ENCODE results near the gene PGGHG.

The PGGHG gene

GRCh38 chr11:288478-289397, at the start of gene PGGHG:
Gene PGGHG (plus strand): TSS chr11:289126. CDS start chr11:289817, 691 bp downstream.
- H3K4me3 ChIP-seq (ENCODE audit: low read depth, low read length): peak within 1 kb of the TSS; percentile 59
- no peak for TF ChIP-seq CTCF (IDR thresholded peaks at IDR 0.05; ENCODE audit: low read depth, low read length)

GRCh38 chr11:240315-240714, 48.6 kb upstream of the PGGHG start:
- H3K4me3 ChIP-seq (ENCODE audit: low read depth, low read length): no peak overlapping the region
- TF ChIP-seq CTCF (IDR thresholded peaks at IDR 0.05; ENCODE audit: low read depth, low read length): no peak

DNA sequence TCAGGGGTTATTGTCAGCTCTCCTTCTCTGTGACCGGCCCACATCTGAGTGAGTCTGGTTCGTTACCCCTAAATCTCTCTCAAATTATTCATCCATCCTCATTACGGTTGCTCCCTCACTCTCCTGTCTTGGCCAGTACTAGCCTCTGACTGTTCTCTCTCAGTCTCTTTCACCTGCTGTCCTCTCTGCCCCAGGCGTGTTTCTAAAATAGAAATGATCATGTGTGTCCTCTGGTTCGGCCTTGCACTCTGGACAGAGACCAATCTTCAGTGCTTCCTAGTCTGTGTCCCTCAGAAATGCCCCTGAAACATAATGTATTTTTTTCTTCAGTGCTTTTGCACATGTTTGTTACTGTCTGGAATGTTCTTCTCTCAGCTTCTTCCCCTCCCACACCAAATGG, 47.3 kb upstream of the PGGHG start:
- no peak for TF ChIP-seq CTCF (IDR thresholded peaks at IDR 0.05; ENCODE audit: low read depth, low read length)
- H3K4me3 ChIP-seq (ENCODE audit: low read depth, low read length): no peak overlapping the region

GRCh38 chr11:244376-244775, 44.5 kb upstream of the PGGHG start:
- H3K4me3 ChIP-seq (ENCODE audit: low read depth, low read length): no peak overlapping the region
- no peak for TF ChIP-seq CTCF (IDR thresholded peaks at IDR 0.05; ENCODE audit: low read depth, low read length)

DNA sequence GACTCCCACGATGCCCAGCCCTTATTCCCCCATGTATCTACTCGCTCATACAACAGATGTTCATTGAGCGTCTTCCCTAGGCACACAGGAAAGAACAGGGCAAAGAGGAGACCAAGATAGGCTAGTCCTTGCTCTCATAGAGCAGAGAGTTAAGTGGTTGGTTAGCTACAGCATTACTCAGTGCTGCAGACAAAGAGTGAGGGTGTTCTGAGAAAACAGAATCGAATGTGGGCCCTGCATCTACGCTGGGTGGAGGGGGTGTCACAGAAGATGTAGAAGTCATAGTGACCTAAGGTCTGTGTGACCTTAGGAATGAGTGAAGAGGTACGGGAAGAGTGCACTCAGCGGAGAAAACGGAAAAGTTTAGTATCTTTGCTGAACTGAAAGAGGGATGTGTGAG, 39.9 kb upstream of the PGGHG start:
- no peak for TF ChIP-seq CTCF (IDR thresholded peaks at IDR 0.05; ENCODE audit: low read depth, low read length)

GRCh38 chr11:250274-250673, 38.7 kb upstream of the PGGHG start:
- TF ChIP-seq CTCF (IDR thresholded peaks at IDR 0.05; ENCODE audit: low read depth, low read length): no peak
- H3K4me3 ChIP-seq (ENCODE audit: low read depth, low read length): no peak overlapping the region

More for the DNA sequence above, 39.9 kb upstream of the PGGHG start:
- no peak overlapping the region for H3K4me3 ChIP-seq (ENCODE audit: low read depth, low read length)

DNA sequence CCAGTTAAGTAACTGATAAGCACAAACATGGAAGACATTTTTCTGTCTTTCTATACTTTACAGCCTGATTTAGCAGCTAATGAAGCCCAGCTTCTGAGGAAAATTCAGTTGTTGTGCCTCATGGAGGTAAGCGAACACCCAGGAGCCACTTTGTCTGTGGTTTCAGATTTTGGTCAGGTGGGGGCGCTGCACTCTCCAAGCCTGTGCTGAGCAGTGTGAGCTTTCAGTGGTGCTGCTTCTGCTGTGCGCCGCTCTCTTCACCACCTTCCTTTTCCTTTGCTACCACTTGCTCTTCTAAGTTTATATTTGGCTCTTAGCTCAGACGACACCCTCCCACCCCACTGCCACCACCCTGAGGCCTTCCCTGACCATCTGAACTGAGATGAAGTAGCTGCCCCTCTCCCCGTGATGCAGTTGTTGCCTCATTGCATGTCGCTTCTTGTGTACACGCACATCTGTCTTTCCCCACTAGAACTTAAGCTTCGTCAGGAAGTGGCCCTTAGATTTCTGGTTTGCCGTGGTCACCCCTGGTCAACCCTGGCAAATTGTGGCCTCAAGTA, 38.1 kb upstream of the PGGHG start:
- no peak overlapping the region for H3K4me3 ChIP-seq (ENCODE audit: low read depth, low read length)
- TF ChIP-seq CTCF (IDR thresholded peaks at IDR 0.05; ENCODE audit: low read depth, low read length): peak; percentile 64

Measured in WI38 (cell line).